ENCODE measurements around the gene GPR160.

The GPR160 gene

GRCh38 chr3:170044271-170044670 is 6.5 kb downstream of the GPR160 start:
- no peaks in the 10 kb centered on the region for H3K4me1 ChIP-seq
- no peak for DNase-seq (ENCODE audit: low spot score in 2 of 2)
- in situ Hi-C loops (cut with MboI; ENCODE audit: low sequenced_read_pairs), result no loop called here
- H3K9me3 ChIP-seq, result no peaks in the 10 kb centered on the region
- no peak overlapping the region for H3K4me3 ChIP-seq
- no peaks in the 10 kb centered on the region for H3K27me3 ChIP-seq (ENCODE audit: low read depth)
- no peaks in the 10 kb centered on the region for H3K36me3 ChIP-seq (replicated peaks)

- no peaks in the 10 kb centered on the region for H3K4me1 ChIP-seq
- in situ Hi-C loops (cut with MboI; ENCODE audit: low sequenced_read_pairs), result no loop called here
- H3K9me3 ChIP-seq, result no peaks in the 10 kb centered on the region
- H3K4me3 ChIP-seq, result no peak overlapping the region
- H3K36me3 ChIP-seq (replicated peaks), result no peaks in the 10 kb centered on the region
- no peaks in the 10 kb centered on the region for H3K27me3 ChIP-seq (ENCODE audit: low read depth)
- DNase-seq (ENCODE audit: low spot score in 2 of 2), result no peak
Measured at GRCh38 chr3:170044795-170045244, 7.0 kb downstream of the GPR160 start.

GRCh38 chr3:170046269-170047132 is 8.7 kb downstream of the GPR160 start:
- no peaks in the 10 kb centered on the region for H3K4me1 ChIP-seq
- in situ Hi-C loops (cut with MboI; ENCODE audit: low sequenced_read_pairs), result no loop called here

GRCh38 chr3:170047133-170047404 is 9.3 kb downstream of the GPR160 start:
- Histone ChIP-seq H3K4me3 (no peak overlapping the region), H3K27me3 (ENCODE audit: low read depth) (no peaks in the 10 kb centered on the region), H3K9me3 (no peaks in the 10 kb centered on the region), H3K4me1 (peaks cover 2% of the 10 kb centered on the region; the same call in 1 of the 2 replicates), H3K36me3 (replicated peaks) (no peaks in the 10 kb centered on the region)
- no peak for DNase-seq (ENCODE audit: low spot score in 2 of 2)
- in situ Hi-C loops (cut with MboI; ENCODE audit: low sequenced_read_pairs), result no loop called here

More at GRCh38 chr3:170046269-170047132, 8.7 kb downstream of the GPR160 start:
- no peaks in the 10 kb centered on the region for H3K27me3 ChIP-seq (ENCODE audit: low read depth)
- H3K4me3 ChIP-seq, result no peak overlapping the region
- no peak for DNase-seq (ENCODE audit: low spot score in 2 of 2)
- no peaks in the 10 kb centered on the region for H3K36me3 ChIP-seq (replicated peaks)
- H3K9me3 ChIP-seq, result no peaks in the 10 kb centered on the region

GRCh38 chr3:170049146-170050000 is 11.6 kb downstream of the GPR160 start:
- H3K36me3 ChIP-seq (replicated peaks), result no peaks in the 10 kb centered on the region
- no peak overlapping the region for H3K4me3 ChIP-seq
- no peaks in the 10 kb centered on the region for H3K9me3 ChIP-seq
- H3K27me3 ChIP-seq (ENCODE audit: low read depth), result no peaks in the 10 kb centered on the region
- in situ Hi-C loops (cut with MboI; ENCODE audit: low sequenced_read_pairs), result no loop called here
- no peak for DNase-seq (ENCODE audit: low spot score in 2 of 2)
- H3K4me1 ChIP-seq, result peaks cover 9% of the 10 kb centered on the region; the same call in 1 of the 2 replicates

GRCh38 chr3:170050753-170051152 is 13.0 kb downstream of the GPR160 start:
- DNase-seq (ENCODE audit: low spot score in 2 of 2), result no peak
- Histone ChIP-seq H3K4me3 (no peak overlapping the region), H3K27me3 (ENCODE audit: low read depth) (no peaks in the 10 kb centered on the region), H3K36me3 (replicated peaks) (no peaks in the 10 kb centered on the region), H3K9me3 (no peaks in the 10 kb centered on the region), H3K4me1 (peaks cover 9% of the 10 kb centered on the region; the same call in 1 of the 2 replicates)
- in situ Hi-C loops (cut with MboI; ENCODE audit: low sequenced_read_pairs), result no loop called here

GRCh38 chr3:170052398-170052797 is 14.6 kb downstream of the GPR160 start:
- in situ Hi-C loops (cut with MboI; ENCODE audit: low sequenced_read_pairs), result no loop called here
- no peaks in the 10 kb centered on the region for H3K36me3 ChIP-seq (replicated peaks)
- DNase-seq (ENCODE audit: low spot score in 2 of 2), result no peak
- H3K4me3 ChIP-seq, result no peak overlapping the region
- H3K27me3 ChIP-seq (ENCODE audit: low read depth), result no peaks in the 10 kb centered on the region
- H3K9me3 ChIP-seq, result no peaks in the 10 kb centered on the region
- H3K4me1 ChIP-seq, result peaks cover 9% of the 10 kb centered on the region; the same call in 1 of the 2 replicates

GRCh38 chr3:170054204-170054603 is 16.4 kb downstream of the GPR160 start:
- DNase-seq (ENCODE audit: low spot score in 2 of 2), result no peak
- no peaks in the 10 kb centered on the region for H3K36me3 ChIP-seq (replicated peaks)
- in situ Hi-C loops (cut with MboI; ENCODE audit: low sequenced_read_pairs), result no loop called here

GRCh38 chr3:170055209-170055608 is 17.4 kb downstream of the GPR160 start:
- no peaks in the 10 kb centered on the region for H3K9me3 ChIP-seq
- in situ Hi-C loops (cut with MboI; ENCODE audit: low sequenced_read_pairs), result no loop called here
- DNase-seq (ENCODE audit: low spot score in 2 of 2), result no peak
- no peaks in the 10 kb centered on the region for H3K36me3 ChIP-seq (replicated peaks)
- H3K4me3 ChIP-seq, result no peak overlapping the region
- peaks cover 9% of the 10 kb centered on the region; the same call in 1 of the 2 replicates for H3K4me1 ChIP-seq
- no peaks in the 10 kb centered on the region for H3K27me3 ChIP-seq (ENCODE audit: low read depth)

More at GRCh38 chr3:170054204-170054603, 16.4 kb downstream of the GPR160 start:
- no peaks in the 10 kb centered on the region for H3K9me3 ChIP-seq
- no peak overlapping the region for H3K4me3 ChIP-seq
- no peaks in the 10 kb centered on the region for H3K27me3 ChIP-seq (ENCODE audit: low read depth)
- peaks cover 9% of the 10 kb centered on the region; the same call in 1 of the 2 replicates for H3K4me1 ChIP-seq

- Histone ChIP-seq H3K4me1 (peaks cover 9% of the 10 kb centered on the region; the same call in 1 of the 2 replicates), H3K4me3 (no peak overlapping the region), H3K9me3 (no peaks in the 10 kb centered on the region), H3K27me3 (ENCODE audit: low read depth) (no peaks in the 10 kb centered on the region), H3K36me3 (replicated peaks) (no peaks in the 10 kb centered on the region)
- DNase-seq (ENCODE audit: low spot score in 2 of 2), result no peak
- in situ Hi-C loops (cut with MboI; ENCODE audit: low sequenced_read_pairs), result no loop called here
Measured at GRCh38 chr3:170056710-170057454, 19.1 kb downstream of the GPR160 start.

GRCh38 chr3:170057550-170057949 is 19.8 kb downstream of the GPR160 start:
- DNase-seq (ENCODE audit: low spot score in 2 of 2), result no peak
- Histone ChIP-seq H3K9me3 (no peaks in the 10 kb centered on the region), H3K4me3 (no peak overlapping the region), H3K27me3 (ENCODE audit: low read depth) (no peaks in the 10 kb centered on the region), H3K36me3 (replicated peaks) (no peaks in the 10 kb centered on the region), H3K4me1 (peaks cover 3% of the 10 kb centered on the region; the same call in 1 of the 2 replicates)
- in situ Hi-C loops (cut with MboI; ENCODE audit: low sequenced_read_pairs), result no loop called here

GRCh38 chr3:170058127-170058526 is 20.3 kb downstream of the GPR160 start:
- no peaks in the 10 kb centered on the region for H3K27me3 ChIP-seq (ENCODE audit: low read depth)
- no peaks in the 10 kb centered on the region for H3K9me3 ChIP-seq
- no peak overlapping the region for H3K4me3 ChIP-seq
- H3K4me1 ChIP-seq, result no peaks in the 10 kb centered on the region
- in situ Hi-C loops (cut with MboI; ENCODE audit: low sequenced_read_pairs), result no loop called here
- no peak for DNase-seq (ENCODE audit: low spot score in 2 of 2)
- H3K36me3 ChIP-seq (replicated peaks), result no peaks in the 10 kb centered on the region

GRCh38 chr3:170059447-170059846 is 21.7 kb downstream of the GPR160 start:
- Histone ChIP-seq H3K9me3 (no peaks in the 10 kb centered on the region), H3K36me3 (replicated peaks) (no peaks in the 10 kb centered on the region), H3K4me3 (no peak overlapping the region), H3K27me3 (ENCODE audit: low read depth) (no peaks in the 10 kb centered on the region), H3K4me1 (no peaks in the 10 kb centered on the region)
- no peak for DNase-seq (ENCODE audit: low spot score in 2 of 2)
- in situ Hi-C loops (cut with MboI; ENCODE audit: low sequenced_read_pairs), result no loop called here

Measured in HAP-1 (cell line).